Measurements from ENCODE around the gene METAP2. TPM values are rescaled to one million over a fixed set of nuclear protein-coding genes. Genes with fewer than 3 reads are reported as not detected.

The METAP2 gene
- polyA plus RNA-seq (2011; rRNA removed) (89.2 and 135 TPM in 2 replicates), polyA minus RNA-seq (2011; rRNA and poly(A)+ RNA removed) (45.0 and 52.9 TPM in 2 replicates)

GRCh38 chr12:95473884-95474659, at the start of gene METAP2:
Gene METAP2 (plus strand): TSS chr12:95474152. CDS start chr12:95474180, 28 bp downstream.
- Histone ChIP-seq H3K4me3 (ENCODE audit: low read depth, low read length) (peak within 1 kb of the TSS; percentile 96), H3K9me3 (ENCODE audit: control insufficient read depth, insufficient read depth, low read length) (no peaks in the 10 kb centered on the region), H3K27me3 (ENCODE audit: control insufficient read depth, insufficient read depth, low read length) (no peaks in the 10 kb centered on the region), H3K27ac (ENCODE audit: low read depth, low read length) (peak within 1 kb of the TSS; percentile 91)
- ChIA-PET CTCF (interaction anchor here (0.9 to 1.4 kb wide), 3 partner anchors 9 to 175 kb away, joined by 3 to 5 read pairs (median 3); no protein-coding TSS in a partner anchor), POLR2A (interaction anchor here (0.6 to 2.2 kb wide), 25 partner anchors 10 to 490 kb away, joined by 3 to 9 read pairs (median 5); partner anchors contain the start of gene NR2C1)
- DNase-seq (ENCODE audit: low read depth, low spot score) = peak; percentile 93
- TF ChIP-seq CTCF (IDR thresholded peaks at IDR 0.05; ENCODE audit: low read depth, low read length) = no peak

GRCh38 chr12:95424271-95424994, 49.5 kb upstream of the METAP2 start:
- ChIA-PET CTCF (no interaction called here), POLR2A (interaction anchor here (0.7 kb wide), 1 partner anchor 49 kb away, joined by 8 read pairs; the partner anchor contains the start of gene METAP2)
- Histone ChIP-seq H3K9me3 (ENCODE audit: control insufficient read depth, insufficient read depth, low read length) (no peaks in the 10 kb centered on the region), H3K27ac (ENCODE audit: low read depth, low read length) (no peak overlapping the region), H3K4me3 (ENCODE audit: low read depth, low read length) (no peak overlapping the region), H3K27me3 (ENCODE audit: control insufficient read depth, insufficient read depth, low read length) (no peaks in the 10 kb centered on the region)
- no peak for TF ChIP-seq CTCF (IDR thresholded peaks at IDR 0.05; ENCODE audit: low read depth, low read length)
- DNase-seq (ENCODE audit: low read depth, low spot score) = no peak

GRCh38 chr12:95429172-95429510, 44.8 kb upstream of the METAP2 start:
- CTCF ChIA-PET = no interaction called here
- no peaks in the 10 kb centered on the region for H3K9me3 ChIP-seq (ENCODE audit: control insufficient read depth, insufficient read depth, low read length)
- no peak overlapping the region for H3K4me3 ChIP-seq (ENCODE audit: low read depth, low read length)
- POLR2A ChIA-PET = no interaction called here
- H3K27me3 ChIP-seq (ENCODE audit: control insufficient read depth, insufficient read depth, low read length) = no peaks in the 10 kb centered on the region
- no peak for TF ChIP-seq CTCF (IDR thresholded peaks at IDR 0.05; ENCODE audit: low read depth, low read length)
- no peak overlapping the region for H3K27ac ChIP-seq (ENCODE audit: low read depth, low read length)
- DNase-seq (ENCODE audit: low read depth, low spot score) = no peak

GRCh38 chr12:95431120-95431519, 42.8 kb upstream of the METAP2 start:
- H3K4me3 ChIP-seq (ENCODE audit: low read depth, low read length) = no peak overlapping the region
- ChIA-PET CTCF (no interaction called here), POLR2A (no interaction called here)
- H3K9me3 ChIP-seq (ENCODE audit: control insufficient read depth, insufficient read depth, low read length) = no peaks in the 10 kb centered on the region
- H3K27ac ChIP-seq (ENCODE audit: low read depth, low read length) = no peak overlapping the region
- no peak for TF ChIP-seq CTCF (IDR thresholded peaks at IDR 0.05; ENCODE audit: low read depth, low read length)
- DNase-seq (ENCODE audit: low read depth, low spot score) = no peak
- H3K27me3 ChIP-seq (ENCODE audit: control insufficient read depth, insufficient read depth, low read length) = no peaks in the 10 kb centered on the region

- ChIA-PET CTCF (no interaction called here), POLR2A (no interaction called here)
- Histone ChIP-seq H3K27ac (ENCODE audit: low read depth, low read length) (no peak overlapping the region), H3K27me3 (ENCODE audit: control insufficient read depth, insufficient read depth, low read length) (no peaks in the 10 kb centered on the region), H3K9me3 (ENCODE audit: control insufficient read depth, insufficient read depth, low read length) (no peaks in the 10 kb centered on the region), H3K4me3 (ENCODE audit: low read depth, low read length) (no peak overlapping the region)
- no peak for TF ChIP-seq CTCF (IDR thresholded peaks at IDR 0.05; ENCODE audit: low read depth, low read length)
- DNase-seq (ENCODE audit: low read depth, low spot score) = no peak
These were observed 38.6 kb upstream of the METAP2 start for GRCh38 chr12:95435355-95435754.
